Ishikawa (cell line): ENCODE results near the gene CEP57L1.

Source experiments
- CEBPB ChIP-seq: IDR thresholded peaks from 2 replicates; pipeline ENCODE4 v1.6.1; 2012
- CREB1 ChIP-seq: IDR thresholded peaks from 2 replicates; pipeline ENCODE4 v1.6.1; 2012; ENCODE audit warnings: low read depth
- EGR1 ChIP-seq: IDR thresholded peaks from 2 replicates; pipeline ENCODE4 v1.6.1; 2012
- EP300 ChIP-seq: IDR thresholded peaks from 2 replicates; pipeline ENCODE4 v1.6.1; 2012; ENCODE audit warnings: borderline replicate concordance
- FOXM1 ChIP-seq: IDR thresholded peaks from 2 replicates; pipeline ENCODE4 v1.6.1; 2012; ENCODE audit warnings: low read depth, borderline replicate concordance
- NFIC ChIP-seq: IDR thresholded peaks from 2 replicates; pipeline ENCODE4 v1.6.1; 2012
- RAD21 ChIP-seq: IDR thresholded peaks from 2 replicates; pipeline ENCODE4 v1.6.1; 2012; ENCODE audit warnings: low read depth
- TAF1 ChIP-seq: IDR thresholded peaks from 2 replicates; pipeline ENCODE4 v1.6.1; 2012; ENCODE audit warnings: low read depth, mild to moderate bottlenecking
- TEAD4 ChIP-seq: IDR thresholded peaks from 2 replicates; pipeline ENCODE4 v1.6.1; 2012
- USF1 ChIP-seq: IDR thresholded peaks from 2 replicates; pipeline ENCODE4 v1.6.1; 2012
- YY1 ChIP-seq: IDR thresholded peaks from 2 replicates; pipeline ENCODE4 v1.6.1; 2012; ENCODE audit warnings: low read depth
- ZBTB7A ChIP-seq: IDR thresholded peaks from 2 replicates; pipeline ENCODE4 v1.6.1; 2012; ENCODE audit warnings: low read depth
- TF ChIP-seq, protein P1 (sequence below): IDR thresholded peaks from 2 replicates; pipeline ENCODE4 v1.6.1; 2012; ENCODE audit warnings: low read depth, mild to moderate bottlenecking
- TF ChIP-seq, protein P2 (sequence below): IDR thresholded peaks from 2 replicates; pipeline ENCODE4 v1.6.1; 2012

DNA sequence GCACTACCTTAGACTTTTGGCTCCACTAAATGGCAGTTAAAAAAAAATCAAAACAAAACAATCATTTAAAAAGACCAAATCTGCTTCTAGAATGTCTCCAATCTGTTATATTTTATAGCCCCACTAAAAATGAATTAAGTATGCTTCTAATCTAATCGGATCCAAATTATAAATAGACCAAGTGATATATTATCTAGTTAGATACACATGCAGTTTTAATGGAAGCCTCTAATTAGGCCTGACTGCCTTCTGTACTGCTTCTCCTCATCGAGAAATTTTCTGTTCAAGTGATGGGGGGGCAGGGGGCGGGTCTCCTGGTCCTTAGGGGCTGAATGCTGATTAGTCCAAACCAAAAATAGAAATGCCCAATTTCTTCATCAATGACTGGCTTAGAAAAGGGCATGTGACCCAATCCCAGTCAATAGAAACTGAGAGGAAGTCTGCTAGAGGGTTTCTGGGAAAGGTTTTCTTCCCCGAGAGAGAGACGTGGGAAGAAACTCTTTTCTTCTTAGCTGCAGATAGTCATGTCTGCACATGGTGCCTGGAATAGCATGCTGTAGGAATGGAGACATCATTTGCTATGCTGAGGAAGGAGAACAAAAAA is 7.5 kb upstream of the CEP57L1 start:
- TF ChIP-seq, protein P1, sequence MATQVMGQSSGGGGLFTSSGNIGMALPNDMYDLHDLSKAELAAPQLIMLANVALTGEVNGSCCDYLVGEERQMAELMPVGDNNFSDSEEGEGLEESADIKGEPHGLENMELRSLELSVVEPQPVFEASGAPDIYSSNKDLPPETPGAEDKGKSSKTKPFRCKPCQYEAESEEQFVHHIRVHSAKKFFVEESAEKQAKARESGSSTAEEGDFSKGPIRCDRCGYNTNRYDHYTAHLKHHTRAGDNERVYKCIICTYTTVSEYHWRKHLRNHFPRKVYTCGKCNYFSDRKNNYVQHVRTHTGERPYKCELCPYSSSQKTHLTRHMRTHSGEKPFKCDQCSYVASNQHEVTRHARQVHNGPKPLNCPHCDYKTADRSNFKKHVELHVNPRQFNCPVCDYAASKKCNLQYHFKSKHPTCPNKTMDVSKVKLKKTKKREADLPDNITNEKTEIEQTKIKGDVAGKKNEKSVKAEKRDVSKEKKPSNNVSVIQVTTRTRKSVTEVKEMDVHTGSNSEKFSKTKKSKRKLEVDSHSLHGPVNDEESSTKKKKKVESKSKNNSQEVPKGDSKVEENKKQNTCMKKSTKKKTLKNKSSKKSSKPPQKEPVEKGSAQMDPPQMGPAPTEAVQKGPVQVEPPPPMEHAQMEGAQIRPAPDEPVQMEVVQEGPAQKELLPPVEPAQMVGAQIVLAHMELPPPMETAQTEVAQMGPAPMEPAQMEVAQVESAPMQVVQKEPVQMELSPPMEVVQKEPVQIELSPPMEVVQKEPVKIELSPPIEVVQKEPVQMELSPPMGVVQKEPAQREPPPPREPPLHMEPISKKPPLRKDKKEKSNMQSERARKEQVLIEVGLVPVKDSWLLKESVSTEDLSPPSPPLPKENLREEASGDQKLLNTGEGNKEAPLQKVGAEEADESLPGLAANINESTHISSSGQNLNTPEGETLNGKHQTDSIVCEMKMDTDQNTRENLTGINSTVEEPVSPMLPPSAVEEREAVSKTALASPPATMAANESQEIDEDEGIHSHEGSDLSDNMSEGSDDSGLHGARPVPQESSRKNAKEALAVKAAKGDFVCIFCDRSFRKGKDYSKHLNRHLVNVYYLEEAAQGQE: no peak
- TF ChIP-seq RAD21 (no peak), TAF1 (no peak), CEBPB (no peak), YY1 (no peak), FOXM1 (no peak), EP300 (no peak), TEAD4 (no peak), USF1 (no peak), ZBTB7A (no peak), CREB1 (no peak), EGR1 (no peak), NFIC (no peak)
- TF ChIP-seq, protein P2, sequence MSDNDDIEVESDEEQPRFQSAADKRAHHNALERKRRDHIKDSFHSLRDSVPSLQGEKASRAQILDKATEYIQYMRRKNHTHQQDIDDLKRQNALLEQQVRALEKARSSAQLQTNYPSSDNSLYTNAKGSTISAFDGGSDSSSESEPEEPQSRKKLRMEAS: no peak
